ENCODE data around the gene PPP1R14C.

PPP1R14C gene

DNA sequence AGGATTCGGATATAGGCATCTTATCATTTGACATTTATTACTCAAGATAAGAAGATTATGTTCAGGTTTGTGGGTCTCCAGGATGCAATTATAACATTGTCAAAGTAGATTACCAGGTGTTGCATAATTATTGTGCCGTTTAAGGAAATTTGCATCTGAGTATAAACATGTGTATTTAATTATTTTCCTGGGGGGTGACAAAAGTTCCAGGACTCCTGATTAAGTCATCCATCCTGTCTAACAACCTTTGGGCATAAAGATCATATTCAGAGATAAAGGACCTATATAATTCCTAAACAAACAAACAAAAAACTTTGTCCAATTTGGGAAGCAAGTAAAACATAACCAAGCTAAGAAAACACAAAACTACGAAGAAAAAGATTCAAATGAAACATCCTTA lies 3.3 kb upstream of the PPP1R14C start:
- no peak for DNase-seq

DNA sequence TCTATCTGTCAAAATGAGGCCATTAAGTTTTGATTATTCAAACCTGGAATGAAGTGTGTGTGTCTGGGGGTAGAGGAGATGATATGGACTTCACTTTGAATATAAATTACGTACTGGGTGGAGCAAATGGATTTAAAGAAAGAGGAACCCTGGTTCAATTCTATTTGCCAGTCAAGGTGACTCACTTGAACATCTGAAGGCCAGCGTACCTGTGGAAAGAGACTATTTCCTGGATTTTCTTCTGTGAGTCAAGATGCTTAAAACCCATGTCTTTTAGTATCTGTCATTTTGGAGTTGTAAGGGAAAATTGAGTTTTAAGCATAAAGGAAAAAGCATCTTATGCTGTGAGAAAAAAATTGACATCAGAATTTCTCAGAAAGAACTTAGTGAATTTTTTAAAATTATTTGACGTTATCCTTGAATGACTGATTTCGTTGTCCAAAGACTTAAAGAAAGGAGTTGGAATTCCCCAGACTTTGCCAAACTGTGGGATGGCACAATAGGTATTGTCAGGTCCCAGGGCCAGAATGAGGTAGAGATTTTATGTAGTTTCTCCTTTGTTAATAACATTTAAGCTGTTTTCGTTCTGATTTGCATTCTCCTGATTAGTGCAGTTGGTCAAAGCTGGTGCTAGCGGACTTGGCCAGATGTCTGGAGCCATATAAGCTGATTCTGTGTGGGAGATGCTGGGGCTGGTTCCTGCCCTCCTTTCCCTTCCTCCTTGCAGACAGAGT lies 2.4 kb upstream of the PPP1R14C start:
- no peak for DNase-seq

- no peak for DNase-seq
Observed at GRCh38 chr6:150142097-150142669, 661 bp upstream of the PPP1R14C start.

- peak; percentile 40 for DNase-seq
Observed at GRCh38 chr6:150143516-150144293, 861 bp downstream of the PPP1R14C start.

- no peak for DNase-seq
Observed at GRCh38 chr6:150144294-150144868, 1.5 kb downstream of the PPP1R14C start.

GRCh38 chr6:150145427-150145826 lies 2.6 kb downstream of the PPP1R14C start:
- DNase-seq: no peak

GRCh38 chr6:150145830-150146229 lies 3.0 kb downstream of the PPP1R14C start:
- no peak for DNase-seq

GRCh38 chr6:150146436-150146835 lies 3.6 kb downstream of the PPP1R14C start:
- no peak for DNase-seq

DNA sequence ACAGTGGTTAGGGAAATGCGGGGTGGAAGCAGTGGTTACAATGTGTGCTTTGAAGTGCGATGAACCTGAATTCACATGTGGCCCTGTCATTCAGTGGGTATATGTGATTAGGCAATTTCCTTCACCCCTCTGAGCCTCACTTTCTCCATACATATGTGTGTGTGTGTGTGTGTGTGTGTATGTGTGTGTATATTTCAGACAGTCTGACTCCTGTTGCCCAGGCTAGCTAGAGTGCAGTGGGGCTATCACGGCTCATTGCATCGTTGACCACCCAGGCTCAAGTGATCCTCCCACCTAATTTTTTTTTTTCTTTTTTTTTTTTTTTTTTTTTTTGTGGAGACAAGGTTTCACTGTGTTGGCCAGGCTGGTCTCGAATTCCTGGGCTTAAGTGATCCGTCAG lies 6.3 kb downstream of the PPP1R14C start:
- no peak for DNase-seq

- no peak for DNase-seq
Observed at GRCh38 chr6:150150458-150150820, 7.6 kb downstream of the PPP1R14C start.

DNA sequence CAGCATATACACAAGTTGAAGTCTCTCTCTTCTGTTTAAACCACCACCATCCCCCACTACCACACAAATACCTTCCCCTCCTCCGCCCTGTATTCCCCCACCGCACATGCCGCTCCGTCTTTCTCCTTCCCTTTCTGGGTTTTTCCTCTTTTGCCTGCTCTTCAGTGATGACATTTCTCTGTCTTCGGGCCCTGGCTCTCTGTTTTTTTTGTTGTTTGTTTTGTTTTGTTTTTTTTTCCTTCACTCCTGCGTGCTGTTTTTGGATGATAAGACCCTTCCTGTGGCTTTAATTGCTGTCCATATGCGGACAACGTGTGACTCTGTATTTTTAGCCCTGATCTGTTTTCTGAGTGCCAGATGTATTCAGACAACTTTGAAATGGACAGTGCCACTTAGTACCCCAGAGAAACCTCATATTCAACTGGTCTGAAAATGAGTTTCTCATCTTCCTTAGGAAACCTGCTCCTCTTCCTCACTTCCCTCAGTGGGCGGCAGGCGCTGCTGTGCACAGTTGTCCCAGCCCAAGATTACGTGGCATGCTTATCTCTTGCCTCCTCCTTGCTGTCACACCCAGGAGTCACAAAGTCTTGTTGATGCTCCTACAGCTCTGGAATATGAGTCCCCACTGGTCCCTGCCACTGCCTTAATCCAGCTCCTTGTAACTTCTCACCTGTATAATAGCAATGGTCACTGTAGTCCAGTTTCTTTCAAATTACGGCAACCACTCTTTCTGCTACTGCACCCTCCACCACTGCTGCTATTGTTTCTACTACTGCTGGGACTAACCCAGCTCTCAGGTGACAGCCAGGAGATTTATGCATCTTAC lies 8.2 kb downstream of the PPP1R14C start:
- DNase-seq: no peak

GRCh38 chr6:150152891-150153876 lies 10.3 kb downstream of the PPP1R14C start:
- no peak for DNase-seq

GRCh38 chr6:150153905-150154492 lies 11.2 kb downstream of the PPP1R14C start:
- DNase-seq: no peak

DNA sequence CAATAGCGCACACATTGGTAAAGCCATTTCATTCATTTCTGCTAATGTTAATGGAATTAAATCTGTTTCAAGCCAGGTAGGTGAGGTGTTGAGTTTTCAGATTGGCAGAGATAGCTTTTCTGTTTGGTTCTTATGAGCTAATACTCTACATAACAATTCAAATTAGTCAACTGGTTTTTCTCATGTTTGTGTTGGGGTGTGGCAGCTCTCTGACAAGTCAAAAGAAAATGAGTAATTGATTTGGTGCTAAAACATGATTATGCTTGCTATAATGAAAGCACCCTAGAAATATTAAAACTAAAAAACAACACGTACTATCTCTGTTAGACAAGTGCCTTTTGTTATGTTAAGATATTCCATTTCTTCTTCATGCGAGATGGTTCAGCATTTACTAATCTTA lies 13.6 kb downstream of the PPP1R14C start:
- DNase-seq: no peak

DNA sequence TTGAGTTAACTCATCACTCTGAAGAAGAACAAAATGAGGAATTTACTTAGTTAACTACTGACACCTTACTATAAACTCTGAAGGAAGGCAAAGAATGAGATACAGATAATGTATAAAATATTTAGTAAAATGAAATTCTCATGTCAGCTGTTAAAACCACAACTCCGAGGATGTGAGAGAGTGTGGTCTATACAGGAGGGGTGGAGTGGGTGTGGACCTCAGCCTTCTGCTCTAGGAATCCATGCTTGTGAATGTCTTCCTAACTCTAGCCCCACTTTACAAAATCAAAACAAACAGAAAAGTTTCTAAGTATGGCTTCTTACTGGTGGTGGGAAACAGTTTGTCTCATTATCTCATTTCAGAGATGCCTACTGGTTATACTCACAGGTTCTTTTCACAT lies 14.2 kb downstream of the PPP1R14C start:
- no peak for DNase-seq

GRCh38 chr6:150159757-150160156 lies 16.9 kb downstream of the PPP1R14C start:
- no peak for DNase-seq

GRCh38 chr6:150163970-150164369 lies 21.1 kb downstream of the PPP1R14C start:
- no peak for DNase-seq

DNA sequence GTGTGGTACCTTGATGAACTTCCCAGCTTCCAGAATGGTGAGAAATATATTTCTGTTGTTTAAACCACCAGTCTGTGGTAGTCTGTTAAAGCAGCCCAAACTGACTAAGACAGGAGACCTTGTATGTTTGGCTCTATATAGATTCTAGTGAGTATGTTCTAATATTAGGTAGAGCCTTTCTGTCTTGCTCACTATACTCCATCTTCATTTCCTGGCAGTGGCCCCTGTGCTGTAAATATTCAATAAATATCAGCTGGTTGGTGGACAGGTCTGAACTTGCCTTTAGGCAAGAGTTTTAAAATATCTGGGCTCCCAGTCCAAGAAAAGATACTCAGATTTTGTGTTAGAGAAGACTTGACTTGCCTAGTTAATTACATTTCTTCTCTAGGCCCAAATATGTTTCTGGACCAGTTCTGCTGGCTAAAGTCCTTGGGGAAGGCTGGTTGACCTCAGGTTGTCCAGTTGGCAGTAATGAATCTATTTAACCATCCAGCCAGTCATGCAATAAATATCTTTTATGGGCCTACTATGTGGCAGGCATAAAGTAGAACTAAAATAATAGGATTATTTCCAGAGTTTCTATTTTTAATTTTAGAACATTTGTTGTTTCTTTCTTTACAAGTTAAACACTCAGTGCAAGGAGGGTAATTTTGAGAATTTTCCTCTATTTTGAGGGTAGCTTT lies 22.3 kb downstream of the PPP1R14C start:
- DNase-seq: no peak

GRCh38 chr6:150167479-150167873 lies 24.6 kb downstream of the PPP1R14C start:
- no peak for DNase-seq

- DNase-seq: no peak
Observed at GRCh38 chr6:150169181-150169580, 26.3 kb downstream of the PPP1R14C start.

- no peak for DNase-seq
Observed at GRCh38 chr6:150169609-150170008, 26.8 kb downstream of the PPP1R14C start.
